Measurements from ENCODE around the gene SLC6A12.

Gene SLC6A12

DNA sequence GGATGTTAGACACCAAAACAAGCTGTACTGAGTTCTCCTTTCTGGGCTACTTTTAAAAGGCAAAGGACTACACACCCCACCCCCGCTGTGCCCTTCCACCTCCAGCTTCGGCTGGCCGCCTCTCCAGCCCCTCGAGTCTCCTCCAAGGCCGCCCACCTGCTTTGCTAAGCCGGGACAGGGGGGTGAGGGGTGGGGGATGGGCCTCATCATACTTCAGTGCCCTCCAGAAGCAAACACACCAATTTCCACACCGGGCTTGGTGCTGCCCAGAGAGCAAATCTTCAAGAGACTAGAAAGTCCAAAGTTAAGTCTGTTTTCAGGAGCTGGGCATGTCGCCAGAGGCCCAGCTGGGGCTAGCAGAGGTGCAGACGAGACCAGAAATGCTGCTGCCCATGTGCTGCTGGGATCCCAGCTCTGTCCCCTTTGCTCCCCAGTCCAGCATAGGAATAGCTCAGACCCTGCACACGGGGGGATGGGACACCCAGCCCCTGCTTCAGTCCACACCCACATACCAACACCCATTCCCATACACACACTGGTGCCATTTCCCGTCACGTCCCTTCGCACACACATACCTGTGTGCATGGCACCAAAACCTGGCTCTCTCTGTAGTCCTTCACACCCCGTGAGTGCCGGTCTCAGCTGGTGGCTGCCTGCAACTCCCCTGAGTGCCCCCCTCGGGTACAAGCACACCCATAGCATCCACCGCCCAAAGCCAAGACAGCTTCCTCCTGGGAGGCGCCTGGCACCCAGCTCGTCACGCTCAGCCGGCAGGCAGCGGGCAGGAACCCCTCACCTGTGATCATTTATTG lies 1.0 kb downstream of the SLC6A12 start:
- no peak for TF ChIP-seq Cebpa-rat (IDR thresholded peaks at IDR 0.05)
- peak overlapping the region; percentile 40 to 83 (median 64); a peak in 17 of 22 replicates for H3K27ac ChIP-seq
- peaks cover 34 to 59% (median 44%) of the 10 kb centered on the region in 10 experiments for H3K4me1 ChIP-seq
- no peaks in the 10 kb centered on the region for H3K36me3 ChIP-seq
- peaks cover 0 to 11% (median 0%) of the 10 kb centered on the region in 11 experiments; a peak in 3 of 22 replicates for H3K27me3 ChIP-seq
- H3K4me2 ChIP-seq: peak overlapping the region; percentile 84 to 99 (median 89)
- no peaks in the 10 kb centered on the region for H4K20me1 ChIP-seq
- H3K9me3 ChIP-seq (replicated peaks in 1 of 11): no peaks in the 10 kb centered on the region
- peak overlapping the region in 7 of 10 experiments; percentile 18 to 64 (median 39); a peak in 12 of 20 replicates for H3K4me3 ChIP-seq
- peak overlapping the region; percentile 13 to 75 (median 53); a peak in 19 of 22 replicates for H3K9ac ChIP-seq

DNA sequence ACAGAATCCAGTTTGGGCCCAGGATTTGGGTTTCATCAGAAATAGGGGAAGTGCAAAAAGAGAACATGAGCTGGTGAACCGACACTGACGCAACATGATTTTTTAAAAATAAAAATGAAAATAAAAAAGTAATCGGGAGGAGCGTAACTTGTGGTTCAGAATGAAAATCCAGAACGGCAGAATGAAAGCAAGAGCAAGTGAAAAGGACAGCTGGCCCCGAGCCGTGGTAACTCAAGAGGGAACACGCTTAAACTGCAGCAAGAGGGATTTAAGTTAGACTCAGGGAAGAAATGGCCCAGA lies 1.6 kb downstream of the SLC6A12 start:
- Histone ChIP-seq H3K4me2 (peak overlapping the region; percentile 84 to 99 (median 89)), H3K4me3 (peak overlapping the region in 6 of 10 experiments; percentile 29 to 64 (median 45); a peak in 11 of 20 replicates), H3K9ac (peak overlapping the region; percentile 13 to 75 (median 53); a peak in 17 of 22 replicates), H4K20me1 (no peaks in the 10 kb centered on the region), H3K9me3 (replicated peaks in 1 of 11) (no peaks in the 10 kb centered on the region), H3K27ac (peak overlapping the region; percentile 40 to 83 (median 64); a peak in 18 of 22 replicates), H3K36me3 (no peaks in the 10 kb centered on the region), H3K4me1 (peaks cover 34 to 59% (median 44%) of the 10 kb centered on the region in 10 experiments), H3K27me3 (peaks cover 0 to 11% (median 0%) of the 10 kb centered on the region in 11 experiments; a peak in 3 of 22 replicates)
- 0 out of 22 replicates have a peak, but pooled peaks of 1 of the 11 experiments have one; percentile 33 for TF ChIP-seq Cebpa-rat (IDR thresholded peaks at IDR 0.05)

DNA sequence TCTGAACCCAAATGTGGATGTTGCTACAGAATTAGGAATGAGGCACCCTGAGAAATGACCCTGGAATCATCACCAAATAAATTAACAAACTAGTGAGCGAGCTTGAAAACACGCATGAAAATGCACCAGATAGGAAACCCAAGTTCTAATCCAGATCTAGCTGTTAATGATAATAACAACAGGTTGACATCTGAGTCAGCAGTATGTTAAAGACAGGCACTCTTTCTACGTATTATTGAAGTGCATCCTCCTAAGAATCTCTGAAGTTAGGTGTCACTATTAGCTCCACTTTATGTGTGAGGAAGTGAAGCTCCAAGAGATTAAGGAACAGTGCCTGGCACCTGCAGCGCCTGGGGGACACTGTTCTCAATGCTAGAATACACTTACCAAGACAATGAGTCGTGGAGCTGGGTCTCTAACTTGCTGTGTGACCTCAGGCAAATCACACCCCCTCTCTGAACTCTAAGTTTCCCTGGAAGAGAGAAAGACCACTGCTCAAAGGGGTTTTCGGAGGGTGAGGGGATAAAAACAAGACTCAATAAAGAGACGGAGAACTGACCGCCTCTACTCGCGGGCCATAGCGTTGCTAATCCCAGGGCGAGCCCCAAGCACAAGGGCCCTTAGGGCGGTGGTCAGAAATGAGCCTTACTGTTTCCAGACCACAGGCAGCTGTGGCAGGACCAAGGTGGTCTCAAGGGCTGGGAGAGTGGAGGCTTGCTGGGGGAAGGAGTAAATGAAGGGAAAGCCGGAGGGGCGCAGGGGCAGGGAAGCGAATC lies 2.1 kb downstream of the SLC6A12 start:
- Histone ChIP-seq H3K27me3 (peaks cover 0 to 11% (median 0%) of the 10 kb centered on the region in 11 experiments; a peak in 3 of 22 replicates), H3K9me3 (replicated peaks in 1 of 11) (no peaks in the 10 kb centered on the region), H3K4me2 (peak overlapping the region; percentile 84 to 99 (median 89)), H3K36me3 (no peaks in the 10 kb centered on the region), H4K20me1 (no peaks in the 10 kb centered on the region), H3K27ac (peak overlapping the region; percentile 40 to 83 (median 60); a peak in 19 of 22 replicates), H3K4me3 (peak overlapping the region in 2 of 10 experiments; percentile 39 to 51; a peak in 3 of 20 replicates), H3K4me1 (peaks cover 34 to 59% (median 44%) of the 10 kb centered on the region in 10 experiments), H3K9ac (peak overlapping the region in 9 of 11 experiments; percentile 20 to 75 (median 59); a peak in 13 of 22 replicates)
- 0 out of 22 replicates have a peak, but pooled peaks of 1 of the 11 experiments have one; percentile 21 for TF ChIP-seq Cebpa-rat (IDR thresholded peaks at IDR 0.05)

DNA sequence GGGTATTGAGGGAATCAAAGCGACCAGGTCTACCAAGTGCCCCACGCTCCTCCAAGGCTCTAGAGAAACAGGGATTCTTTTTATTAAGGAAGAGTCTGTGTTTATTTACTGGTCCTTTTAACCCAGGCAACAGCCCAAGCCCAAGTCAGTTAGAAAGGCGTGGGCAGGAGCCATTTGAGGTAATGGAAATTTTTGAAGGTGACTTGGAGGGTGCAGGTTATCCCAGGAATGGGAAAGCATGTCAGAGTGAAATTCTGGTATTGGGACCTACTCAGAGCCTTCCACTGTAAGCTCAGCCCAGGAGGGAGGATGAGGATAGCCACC lies 2.9 kb downstream of the SLC6A12 start:
- H3K4me1 ChIP-seq: peaks cover 34 to 59% (median 44%) of the 10 kb centered on the region in 10 experiments
- peak overlapping the region in 6 of 11 experiments; percentile 85 to 99 (median 92); a peak in 8 of 22 replicates for H3K4me2 ChIP-seq
- H3K36me3 ChIP-seq: no peaks in the 10 kb centered on the region
- TF ChIP-seq Cebpa-rat (IDR thresholded peaks at IDR 0.05): no peak
- H3K27ac ChIP-seq: peak overlapping the region in 7 of 11 experiments; percentile 17 to 83 (median 76); a peak in 9 of 22 replicates
- H3K4me3 ChIP-seq: no peak overlapping the region
- H3K9ac ChIP-seq: peak overlapping the region in 1 of 11 experiments; percentile 16; a peak in 1 of 22 replicates
- peaks cover 0 to 11% (median 0%) of the 10 kb centered on the region in 11 experiments; a peak in 3 of 22 replicates for H3K27me3 ChIP-seq
- H3K9me3 ChIP-seq (replicated peaks in 1 of 11): no peaks in the 10 kb centered on the region
- H4K20me1 ChIP-seq: no peaks in the 10 kb centered on the region

DNA sequence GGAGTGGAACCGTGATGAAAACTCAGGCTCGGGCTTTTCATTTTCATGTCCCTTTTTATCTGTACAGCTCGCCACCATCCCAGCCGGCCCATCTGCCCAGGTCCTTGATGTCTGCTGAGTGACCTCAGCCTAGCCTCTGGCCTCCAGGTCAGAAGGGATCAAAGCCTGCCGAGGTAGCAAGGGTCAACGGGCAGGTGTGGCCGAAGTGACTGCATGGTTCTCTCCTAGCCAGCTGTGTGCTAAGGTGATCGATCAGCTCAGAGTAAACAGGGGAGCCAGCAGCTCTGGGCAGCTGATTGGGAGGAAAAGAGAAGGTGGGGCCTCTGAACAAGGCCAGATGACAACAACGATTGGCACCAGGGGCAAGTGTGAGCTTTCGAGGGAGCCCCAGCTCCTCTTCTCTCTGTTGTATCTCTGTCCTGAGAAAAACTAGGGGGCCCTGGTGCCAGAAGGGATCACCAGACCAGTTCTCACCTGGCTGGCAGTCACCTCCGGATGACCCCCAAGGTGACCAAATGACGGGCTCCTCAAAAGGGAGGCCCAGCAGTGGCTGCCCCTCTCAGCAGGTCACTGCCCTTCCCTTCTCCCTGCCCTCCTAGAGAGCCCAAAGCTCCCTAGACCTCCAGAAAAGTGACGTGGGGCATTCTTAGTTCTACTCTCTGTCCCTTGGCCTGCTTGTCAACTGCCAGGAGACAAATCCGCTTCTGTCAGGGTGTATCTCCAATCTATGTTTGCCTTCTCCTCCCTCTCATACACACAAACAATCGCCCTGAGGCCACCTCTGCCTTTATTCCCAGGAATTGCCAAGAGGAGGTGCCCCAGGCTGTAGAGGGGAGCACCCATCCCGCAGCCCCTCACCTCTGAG lies 3.4 kb downstream of the SLC6A12 start:
- Histone ChIP-seq H3K27ac (peak overlapping the region in 6 of 11 experiments; percentile 17 to 83 (median 76); a peak in 7 of 22 replicates), H3K4me3 (no peak overlapping the region), H3K9me3 (replicated peaks in 1 of 11) (no peaks in the 10 kb centered on the region), H3K9ac (peak overlapping the region in 1 of 11 experiments; percentile 16; a peak in 1 of 22 replicates), H3K4me1 (peaks cover 34 to 56% (median 43%) of the 10 kb centered on the region in 10 experiments), H3K4me2 (peak overlapping the region in 3 of 11 experiments; percentile 88 to 99 (median 98); a peak in 3 of 22 replicates), H4K20me1 (no peaks in the 10 kb centered on the region), H3K36me3 (no peaks in the 10 kb centered on the region), H3K27me3 (peaks cover 0 to 11% (median 0%) of the 10 kb centered on the region in 11 experiments; a peak in 3 of 22 replicates)
- no peak for TF ChIP-seq Cebpa-rat (IDR thresholded peaks at IDR 0.05)

DNA sequence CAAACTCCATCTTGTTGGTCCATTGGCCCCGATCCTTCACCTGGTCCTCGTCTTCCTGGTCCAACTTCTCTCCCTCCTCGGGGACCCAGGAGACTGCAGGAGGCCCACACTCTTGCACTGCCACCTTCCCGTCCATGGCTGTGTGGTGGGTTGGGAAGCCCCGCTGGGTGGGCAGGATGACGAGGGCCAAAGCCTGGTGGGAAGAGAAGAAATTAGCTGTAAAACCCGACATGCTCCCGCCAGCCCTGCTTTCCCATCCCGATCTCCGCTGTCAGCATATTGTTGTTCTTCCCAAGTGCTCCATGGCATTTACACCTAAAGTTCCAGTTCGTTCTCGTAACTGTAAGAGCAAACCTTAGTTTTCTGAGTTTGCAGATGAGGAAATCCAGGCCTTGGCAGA lies 4.1 kb downstream of the SLC6A12 start:
- H3K36me3 ChIP-seq: no peaks in the 10 kb centered on the region
- H3K4me3 ChIP-seq: no peak overlapping the region
- no peak for TF ChIP-seq Cebpa-rat (IDR thresholded peaks at IDR 0.05)
- peaks cover 28 to 49% (median 37%) of the 10 kb centered on the region in 10 experiments for H3K4me1 ChIP-seq
- H4K20me1 ChIP-seq: no peaks in the 10 kb centered on the region
- peaks cover 0 to 11% (median 0%) of the 10 kb centered on the region in 11 experiments; a peak in 3 of 22 replicates for H3K27me3 ChIP-seq
- H3K9me3 ChIP-seq (replicated peaks in 1 of 11): no peaks in the 10 kb centered on the region
- no peak overlapping the region for H3K4me2 ChIP-seq
- H3K9ac ChIP-seq: no peak overlapping the region
- H3K27ac ChIP-seq: no peak overlapping the region

DNA sequence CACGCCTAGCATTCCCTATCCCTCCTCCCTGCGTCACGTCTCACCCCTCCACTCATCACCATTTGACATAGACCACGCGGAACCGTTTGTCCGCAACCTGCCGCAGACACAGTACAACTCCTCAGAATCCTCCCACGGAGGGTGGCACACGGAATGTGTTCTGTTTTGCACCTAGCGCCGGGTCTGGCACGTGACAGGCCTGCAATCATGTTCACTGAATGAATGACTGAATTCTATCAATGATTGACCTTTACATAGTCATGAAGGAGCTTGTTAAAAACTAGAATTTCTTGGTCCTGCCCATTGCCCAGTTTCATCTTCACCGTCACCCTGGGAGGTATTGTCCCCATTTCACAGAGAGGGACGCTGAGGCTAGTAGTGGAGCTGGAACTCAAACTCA lies 4.7 kb downstream of the SLC6A12 start:
- peaks cover 0 to 11% (median 0%) of the 10 kb centered on the region in 11 experiments; a peak in 3 of 22 replicates for H3K27me3 ChIP-seq
- H3K9ac ChIP-seq: no peak overlapping the region; a peak in 1 of 22 replicates
- no peak overlapping the region for H3K27ac ChIP-seq
- H4K20me1 ChIP-seq: no peaks in the 10 kb centered on the region
- peaks cover 24 to 43% (median 31%) of the 10 kb centered on the region in 10 experiments for H3K4me1 ChIP-seq
- no peaks in the 10 kb centered on the region for H3K9me3 ChIP-seq (replicated peaks in 1 of 11)
- H3K4me2 ChIP-seq: no peak overlapping the region
- TF ChIP-seq Cebpa-rat (IDR thresholded peaks at IDR 0.05): no peak
- H3K4me3 ChIP-seq: no peak overlapping the region
- no peaks in the 10 kb centered on the region for H3K36me3 ChIP-seq

DNA sequence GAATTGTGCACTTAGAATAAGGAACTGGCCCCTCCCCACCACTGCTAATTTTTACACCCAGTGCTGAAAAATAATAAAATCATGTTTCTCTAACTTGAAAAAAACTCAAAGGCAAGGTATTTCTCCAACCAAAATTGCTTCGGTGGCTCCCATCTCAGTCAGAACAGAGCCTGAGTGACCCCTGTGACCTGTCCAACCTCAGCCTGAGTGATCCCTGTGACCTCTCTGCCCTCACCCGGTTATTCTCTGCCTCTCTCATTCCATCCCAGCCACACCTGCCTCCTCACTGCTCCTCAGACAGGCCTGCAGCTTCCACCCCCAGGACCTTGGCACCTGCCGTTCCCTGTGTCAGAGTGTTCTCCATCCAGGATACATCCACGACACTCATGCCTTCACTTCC lies 5.1 kb downstream of the SLC6A12 start:
- Histone ChIP-seq H3K9ac (no peak overlapping the region; a peak in 1 of 22 replicates), H3K4me1 (peaks cover 20 to 39% (median 27%) of the 10 kb centered on the region in 10 experiments), H3K4me3 (no peak overlapping the region), H3K27me3 (peaks cover 0 to 10% (median 0%) of the 10 kb centered on the region in 11 experiments; a peak in 3 of 22 replicates), H3K9me3 (replicated peaks in 1 of 11) (no peaks in the 10 kb centered on the region), H3K27ac (no peak overlapping the region), H3K36me3 (no peaks in the 10 kb centered on the region), H4K20me1 (no peaks in the 10 kb centered on the region), H3K4me2 (no peak overlapping the region)
- TF ChIP-seq Cebpa-rat (IDR thresholded peaks at IDR 0.05): no peak
